BE2C (cell line): ENCODE measurements around the gene CXorf58.

Experiments
- DNase-seq: peaks from one replicate; pipeline ENCODE4 v3.0.0-alpha.2; 2020
- H3K27me3 ChIP-seq: fragments of 250-450 bp; sonication (Bioruptor Pico); 2 replicates; pipeline ENCODE4 v1.5.1; 2020; ENCODE audit warnings: mild to moderate bottlenecking
- H3K36me3 ChIP-seq: fragments of 250-450 bp; sonication (Bioruptor Pico); 2 replicates; pipeline ENCODE4 v1.5.1; 2020; ENCODE audit warnings: mild to moderate bottlenecking
- H3K4me1 ChIP-seq: fragments of 250-450 bp; sonication (Bioruptor Pico); 2 replicates; pipeline ENCODE4 v1.5.1; 2020
- H3K4me3 ChIP-seq: 2 replicates; pipeline ENCODE4 v1.5.1; 2011; ENCODE audit warnings: low read depth, low read length
- H3K9me3 ChIP-seq: fragments of 250-450 bp; sonication (Bioruptor Pico); 2 replicates; pipeline ENCODE4 v1.5.1; 2020
- TF ChIP-seq, protein P1 (sequence below): IDR thresholded peaks from 2 replicates; pipeline ENCODE4 v1.5.1; 2012; ENCODE audit warnings: mild to moderate bottlenecking, low read depth, low read length

The CXorf58 gene

DNA sequence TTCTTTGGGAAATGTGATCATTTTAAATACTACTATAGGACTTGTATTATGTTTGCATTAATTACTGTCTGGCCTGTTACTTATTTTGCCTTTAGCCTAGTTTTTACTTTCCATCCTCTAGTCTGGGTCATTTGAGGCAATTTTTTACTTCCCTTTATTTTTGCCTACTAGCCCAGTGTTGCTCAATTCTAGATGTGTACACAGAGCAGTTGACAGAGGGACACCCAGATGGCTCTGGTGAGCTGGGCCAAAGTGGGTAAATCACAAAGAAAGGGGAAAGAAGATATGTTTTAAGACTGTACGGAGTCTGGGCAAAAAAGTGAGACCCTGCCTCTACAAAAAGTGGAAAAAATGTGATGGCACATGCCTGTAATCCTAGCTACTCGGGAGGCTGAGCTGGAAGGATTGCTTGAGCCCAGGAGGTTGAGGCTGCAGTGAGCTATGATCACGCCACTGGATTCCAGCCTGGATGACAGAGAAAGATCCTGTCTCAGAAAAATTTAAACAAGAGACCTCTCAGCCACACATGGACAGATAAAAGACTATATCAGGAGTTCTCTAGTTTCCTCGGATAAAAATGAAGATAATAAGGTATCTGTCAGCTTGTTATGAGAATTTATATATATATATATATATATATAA is 35.8 kb upstream of the CXorf58 start:
- no peak for DNase-seq
- H3K9me3 ChIP-seq = no peaks in the 10 kb centered on the region
- H3K4me1 ChIP-seq = no peaks in the 10 kb centered on the region
- no peaks in the 10 kb centered on the region for H3K27me3 ChIP-seq
- H3K36me3 ChIP-seq = no peaks in the 10 kb centered on the region
- TF ChIP-seq, protein P1, sequence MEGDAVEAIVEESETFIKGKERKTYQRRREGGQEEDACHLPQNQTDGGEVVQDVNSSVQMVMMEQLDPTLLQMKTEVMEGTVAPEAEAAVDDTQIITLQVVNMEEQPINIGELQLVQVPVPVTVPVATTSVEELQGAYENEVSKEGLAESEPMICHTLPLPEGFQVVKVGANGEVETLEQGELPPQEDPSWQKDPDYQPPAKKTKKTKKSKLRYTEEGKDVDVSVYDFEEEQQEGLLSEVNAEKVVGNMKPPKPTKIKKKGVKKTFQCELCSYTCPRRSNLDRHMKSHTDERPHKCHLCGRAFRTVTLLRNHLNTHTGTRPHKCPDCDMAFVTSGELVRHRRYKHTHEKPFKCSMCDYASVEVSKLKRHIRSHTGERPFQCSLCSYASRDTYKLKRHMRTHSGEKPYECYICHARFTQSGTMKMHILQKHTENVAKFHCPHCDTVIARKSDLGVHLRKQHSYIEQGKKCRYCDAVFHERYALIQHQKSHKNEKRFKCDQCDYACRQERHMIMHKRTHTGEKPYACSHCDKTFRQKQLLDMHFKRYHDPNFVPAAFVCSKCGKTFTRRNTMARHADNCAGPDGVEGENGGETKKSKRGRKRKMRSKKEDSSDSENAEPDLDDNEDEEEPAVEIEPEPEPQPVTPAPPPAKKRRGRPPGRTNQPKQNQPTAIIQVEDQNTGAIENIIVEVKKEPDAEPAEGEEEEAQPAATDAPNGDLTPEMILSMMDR = no peak
- no peak overlapping the region for H3K4me3 ChIP-seq

DNA sequence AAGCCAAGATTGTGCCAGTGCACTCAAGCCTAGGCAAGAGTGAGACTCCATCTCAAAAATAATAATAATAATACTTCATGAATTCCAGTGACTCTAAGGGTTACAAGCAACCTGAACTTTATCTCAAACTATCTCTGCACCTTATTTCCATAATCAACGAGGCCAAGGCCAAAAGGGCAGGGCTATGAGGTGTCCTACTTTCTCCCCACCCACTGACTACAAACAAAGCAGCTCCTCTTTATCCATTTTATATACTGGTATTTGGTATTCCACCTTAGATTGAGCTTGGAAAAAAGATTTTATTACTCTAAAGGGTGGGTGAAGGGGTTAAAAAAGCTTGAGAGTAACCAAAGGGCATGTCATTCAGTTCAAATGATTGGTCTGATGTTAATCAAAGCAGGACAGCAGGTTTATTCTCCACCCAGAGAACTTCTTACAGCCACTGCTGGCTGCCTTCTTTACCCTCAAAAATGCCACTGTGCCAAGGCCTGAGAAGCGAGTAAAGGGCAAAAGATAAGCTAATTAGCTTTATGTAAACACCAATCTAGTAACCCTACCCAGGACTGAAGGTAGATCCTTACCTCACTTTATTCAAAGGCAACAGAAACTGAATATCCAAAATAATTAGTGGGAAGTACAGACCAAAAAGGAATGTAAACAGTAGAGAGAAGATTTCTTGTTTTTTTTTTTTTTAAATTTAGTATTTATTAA is 28.3 kb upstream of the CXorf58 start:
- no peak overlapping the region for H3K4me3 ChIP-seq
- DNase-seq = no peak
- H3K9me3 ChIP-seq = no peaks in the 10 kb centered on the region
- TF ChIP-seq, protein P1 = no peak
- H3K27me3 ChIP-seq = no peaks in the 10 kb centered on the region
- H3K36me3 ChIP-seq = no peaks in the 10 kb centered on the region
- no peaks in the 10 kb centered on the region for H3K4me1 ChIP-seq

- Histone ChIP-seq H3K27me3 (no peaks in the 10 kb centered on the region), H3K9me3 (no peaks in the 10 kb centered on the region), H3K4me1 (no peaks in the 10 kb centered on the region), H3K4me3 (no peak overlapping the region), H3K36me3 (no peaks in the 10 kb centered on the region)
- TF ChIP-seq, protein P1 = no peak
- DNase-seq = no peak
These were observed 24.0 kb upstream of the CXorf58 start for GRCh38 chrX:23883737-23884354.

GRCh38 chrX:23884427-23885024 is 23.3 kb upstream of the CXorf58 start:
- Histone ChIP-seq H3K27me3 (no peaks in the 10 kb centered on the region), H3K4me3 (no peak overlapping the region), H3K4me1 (no peaks in the 10 kb centered on the region), H3K9me3 (no peaks in the 10 kb centered on the region), H3K36me3 (no peaks in the 10 kb centered on the region)
- DNase-seq = no peak
- TF ChIP-seq, protein P1 = no peak

GRCh38 chrX:23885803-23886202 is 22.0 kb upstream of the CXorf58 start:
- Histone ChIP-seq H3K36me3 (no peaks in the 10 kb centered on the region), H3K27me3 (no peaks in the 10 kb centered on the region), H3K9me3 (no peaks in the 10 kb centered on the region), H3K4me3 (no peak overlapping the region), H3K4me1 (no peaks in the 10 kb centered on the region)
- no peak for DNase-seq
- TF ChIP-seq, protein P1 = no peak
